MM.1S (cell line): Measurements from ENCODE around the gene EMX1.

Experiments
- DNase-seq: peaks from one replicate; pipeline ENCODE4 v3.0.0-alpha.2; 2015
- H2AFZ ChIP-seq: fragments of 300-600 bp; sonication (generic); 2 replicates; pipeline ENCODE4 v1.6.0; 2016; ENCODE audit warnings: antibody characterized with exemption, low read length
- H3F3A ChIP-seq: fragments of 300-600 bp; sonication (generic); 2 replicates; pipeline ENCODE4 v1.6.1; 2016; ENCODE audit warnings: mild to moderate bottlenecking, antibody characterized with exemption, low read length, moderate library complexity, mixed read lengths; ENCODE audit not compliant: insufficient read depth
- H3K27ac ChIP-seq: fragments of 300-600 bp; sonication (generic); 2 replicates; pipeline ENCODE4 v1.5.1; 2016; ENCODE audit warnings: mild to moderate bottlenecking, low read length
- H3K27me3 ChIP-seq: fragments of 300-600 bp; sonication (generic); replicated peaks from 2 replicates; pipeline ENCODE4 v1.6.0; 2016; ENCODE audit warnings: low read length; ENCODE audit not compliant: insufficient read depth
- H3K36me3 ChIP-seq: fragments of 300-600 bp; sonication (generic); replicated peaks from 2 replicates; pipeline ENCODE4 v1.6.1; 2016; ENCODE audit warnings: mild to moderate bottlenecking, low read length, mixed read lengths; ENCODE audit not compliant: insufficient read depth
- H3K4me1 ChIP-seq: fragments of 300-600 bp; sonication (generic); 2 replicates; pipeline ENCODE4 v1.6.1; 2016; ENCODE audit warnings: low read length, mixed read lengths
- H3K4me2 ChIP-seq: fragments of 300-600 bp; sonication (generic); 2 replicates; pipeline ENCODE4 v1.6.0; 2016; ENCODE audit warnings: low read depth, low read length
- H3K4me3 ChIP-seq: fragments of 300-600 bp; sonication (generic); 2 replicates; pipeline ENCODE4 v1.5.1; 2016; ENCODE audit warnings: low read length, mixed read lengths
- H3K79me2 ChIP-seq: fragments of 300-600 bp; sonication (generic); 2 replicates; pipeline ENCODE4 v1.6.1; 2016; ENCODE audit warnings: mixed run types, low read length, mixed read lengths
- H3K9ac ChIP-seq: fragments of 300-600 bp; sonication (generic); 2 replicates; pipeline ENCODE4 v1.6.1; 2016; ENCODE audit warnings: low read length, mixed read lengths
- H3K9me2 ChIP-seq: fragments of 300-600 bp; sonication (generic); replicated peaks from 2 replicates; pipeline ENCODE4 v1.6.1; 2016; ENCODE audit warnings: mild to moderate bottlenecking, low read length, mixed read lengths; ENCODE audit not compliant: insufficient read depth
- H3K9me3 ChIP-seq: fragments of 300-600 bp; sonication (generic); replicated peaks from 2 replicates; pipeline ENCODE4 v1.6.1; 2016; ENCODE audit warnings: mild to moderate bottlenecking, low read length, mixed read lengths; ENCODE audit not compliant: insufficient read depth
- H4K20me1 ChIP-seq: fragments of 300-600 bp; sonication (generic); 2 replicates; pipeline ENCODE4 v1.6.1; 2016; ENCODE audit warnings: mild to moderate bottlenecking, low read length, moderate library complexity, mixed read lengths; ENCODE audit not compliant: insufficient read depth
- EZH2 ChIP-seq: fragments of 300-600 bp; sonication (generic); optimal IDR thresholded peaks from 2 replicates; pipeline ENCODE3; 2017; ENCODE audit warnings: low read depth, mild to moderate bottlenecking, antibody characterized with exemption, low read length, mixed read lengths
- EZH2phosphoT487 ChIP-seq: fragments of 300-600 bp; sonication (generic); IDR thresholded peaks from 2 replicates; pipeline ENCODE4 v1.6.1; 2018; ENCODE audit warnings: antibody characterized with exemption, low read length
- TF ChIP-seq, protein P1 (sequence below): fragments of 300-600 bp; sonication (generic); IDR thresholded peaks from 2 replicates; pipeline ENCODE4 v1.5.1; 2016; ENCODE audit warnings: antibody characterized with exemption, low read length, mixed read lengths

The EMX1 gene

DNA sequence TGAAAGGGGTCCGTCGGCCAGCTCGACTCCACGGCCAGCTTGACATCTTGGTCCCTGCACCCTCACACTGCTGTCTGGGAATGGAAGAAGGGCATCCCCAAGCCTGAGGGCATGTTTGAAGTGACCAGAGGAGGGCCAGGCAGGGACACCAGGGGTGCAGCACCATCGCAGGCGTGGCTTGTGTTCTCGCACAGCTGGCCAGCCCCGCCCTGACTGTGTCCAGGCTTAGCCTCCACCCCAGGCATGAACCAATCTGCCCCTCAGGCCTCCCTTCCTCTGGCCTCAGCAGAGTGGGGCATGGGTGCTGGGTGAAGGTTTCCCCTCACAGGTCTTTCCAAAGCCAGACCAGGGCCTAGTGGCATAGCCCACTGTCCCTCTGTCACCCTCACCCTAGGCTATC, 25.0 kb downstream of the EMX1 start:
- DNase-seq: no peak
- Histone ChIP-seq H3K27me3 (no peaks in the 10 kb centered on the region), H3K9me2 (no peaks in the 10 kb centered on the region), H3K4me2 (no peak overlapping the region), H3K4me1 (no peaks in the 10 kb centered on the region), H3K9ac (no peak overlapping the region), H3K9me3 (no peaks in the 10 kb centered on the region), H3K27ac (no peak overlapping the region), H3K79me2 (no peaks in the 10 kb centered on the region), H3K4me3 (no peak overlapping the region), H2AFZ (no peak overlapping the region), H3K36me3 (no peaks in the 10 kb centered on the region), H3F3A (no peaks in the 10 kb centered on the region), H4K20me1 (no peaks in the 10 kb centered on the region)
- TF ChIP-seq EZH2 (no peak), EZH2phosphoT487 (no peak)
- TF ChIP-seq, protein P1, sequence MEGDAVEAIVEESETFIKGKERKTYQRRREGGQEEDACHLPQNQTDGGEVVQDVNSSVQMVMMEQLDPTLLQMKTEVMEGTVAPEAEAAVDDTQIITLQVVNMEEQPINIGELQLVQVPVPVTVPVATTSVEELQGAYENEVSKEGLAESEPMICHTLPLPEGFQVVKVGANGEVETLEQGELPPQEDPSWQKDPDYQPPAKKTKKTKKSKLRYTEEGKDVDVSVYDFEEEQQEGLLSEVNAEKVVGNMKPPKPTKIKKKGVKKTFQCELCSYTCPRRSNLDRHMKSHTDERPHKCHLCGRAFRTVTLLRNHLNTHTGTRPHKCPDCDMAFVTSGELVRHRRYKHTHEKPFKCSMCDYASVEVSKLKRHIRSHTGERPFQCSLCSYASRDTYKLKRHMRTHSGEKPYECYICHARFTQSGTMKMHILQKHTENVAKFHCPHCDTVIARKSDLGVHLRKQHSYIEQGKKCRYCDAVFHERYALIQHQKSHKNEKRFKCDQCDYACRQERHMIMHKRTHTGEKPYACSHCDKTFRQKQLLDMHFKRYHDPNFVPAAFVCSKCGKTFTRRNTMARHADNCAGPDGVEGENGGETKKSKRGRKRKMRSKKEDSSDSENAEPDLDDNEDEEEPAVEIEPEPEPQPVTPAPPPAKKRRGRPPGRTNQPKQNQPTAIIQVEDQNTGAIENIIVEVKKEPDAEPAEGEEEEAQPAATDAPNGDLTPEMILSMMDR: no peak

GRCh38 chr2:72942881-72943418, 25.6 kb downstream of the EMX1 start:
- no peaks in the 10 kb centered on the region for H3K27me3 ChIP-seq
- H3K4me1 ChIP-seq: no peaks in the 10 kb centered on the region
- H4K20me1 ChIP-seq: no peaks in the 10 kb centered on the region

GRCh38 chr2:72943540-72944395, 26.4 kb downstream of the EMX1 start:
- TF ChIP-seq EZH2phosphoT487: no peak
- TF ChIP-seq, protein P1: no peak
- no peak for TF ChIP-seq EZH2
- Histone ChIP-seq H3K9me2 (no peaks in the 10 kb centered on the region), H2AFZ (no peak overlapping the region), H3K4me3 (no peak overlapping the region), H3K79me2 (no peaks in the 10 kb centered on the region), H3K9ac (no peak overlapping the region), H3K4me2 (no peak overlapping the region), H3K36me3 (no peaks in the 10 kb centered on the region), H3K9me3 (no peaks in the 10 kb centered on the region), H3K4me1 (no peaks in the 10 kb centered on the region), H4K20me1 (no peaks in the 10 kb centered on the region), H3K27me3 (no peaks in the 10 kb centered on the region), H3K27ac (no peak overlapping the region), H3F3A (no peaks in the 10 kb centered on the region)
- no peak for DNase-seq

More at GRCh38 chr2:72942881-72943418, 25.6 kb downstream of the EMX1 start:
- Histone ChIP-seq H3K9me2 (no peaks in the 10 kb centered on the region), H3K9ac (no peak overlapping the region), H3K4me2 (no peak overlapping the region), H3K4me3 (no peak overlapping the region), H3F3A (no peaks in the 10 kb centered on the region), H3K27ac (no peak overlapping the region), H2AFZ (no peak overlapping the region), H3K79me2 (no peaks in the 10 kb centered on the region), H3K9me3 (no peaks in the 10 kb centered on the region), H3K36me3 (no peaks in the 10 kb centered on the region)
- no peak for DNase-seq
- no peak for TF ChIP-seq EZH2phosphoT487
- TF ChIP-seq, protein P1: no peak
- no peak for TF ChIP-seq EZH2
